Hepatic stellate cell (primary cell): Measurements from ENCODE around the gene FHIT.

Source experiments
- DNase-seq: peaks from one replicate; pipeline ENCODE4 v3.0.0; 2011; ENCODE audit warnings: low spot score

FHIT gene

DNA sequence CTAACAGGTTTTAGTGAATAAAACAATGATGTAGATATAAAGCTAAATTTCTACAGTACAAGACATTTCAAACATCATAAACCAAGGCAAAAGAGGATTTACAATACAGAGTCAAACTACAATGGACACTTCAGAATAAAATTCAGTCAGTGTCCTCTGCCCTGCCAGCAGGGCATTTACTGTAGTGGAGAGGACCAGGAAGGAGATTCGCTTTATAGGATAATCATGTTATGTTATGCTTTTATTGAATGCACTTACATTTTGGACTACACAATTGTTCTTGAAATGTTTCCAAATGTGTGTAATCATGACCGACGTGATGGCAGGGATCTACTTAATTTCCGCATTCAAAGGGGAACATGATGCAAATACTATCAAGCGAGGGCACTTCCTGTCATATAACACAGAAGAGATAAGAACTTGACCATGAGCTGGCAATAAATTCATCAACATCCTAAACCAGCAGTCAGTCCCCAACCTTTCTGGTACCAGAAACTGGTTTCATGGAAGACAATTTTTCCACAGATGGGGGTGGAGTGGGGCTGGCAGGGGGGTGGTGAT lies 925.6 kb downstream of the FHIT start:
- DNase-seq: no peak

DNA sequence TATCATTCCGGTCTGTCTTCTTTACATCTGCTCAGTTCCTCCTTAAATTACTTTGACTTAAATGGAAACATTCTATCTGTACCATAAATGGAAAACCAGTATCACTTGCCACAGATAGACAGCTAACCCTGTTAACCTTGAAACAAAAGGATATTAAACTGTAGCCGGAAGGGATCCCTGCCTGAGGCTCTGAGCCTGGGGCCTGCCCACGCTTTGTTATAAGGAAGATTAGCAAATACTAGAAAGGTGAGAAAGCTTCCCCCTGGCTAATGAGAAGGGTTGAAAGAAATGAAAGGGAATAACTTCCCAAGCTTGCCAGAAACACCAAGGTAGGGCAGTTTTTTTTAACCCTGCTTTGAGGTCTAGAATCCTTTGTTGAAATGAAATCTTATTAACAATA lies 927.6 kb downstream of the FHIT start:
- DNase-seq: no peak

DNA sequence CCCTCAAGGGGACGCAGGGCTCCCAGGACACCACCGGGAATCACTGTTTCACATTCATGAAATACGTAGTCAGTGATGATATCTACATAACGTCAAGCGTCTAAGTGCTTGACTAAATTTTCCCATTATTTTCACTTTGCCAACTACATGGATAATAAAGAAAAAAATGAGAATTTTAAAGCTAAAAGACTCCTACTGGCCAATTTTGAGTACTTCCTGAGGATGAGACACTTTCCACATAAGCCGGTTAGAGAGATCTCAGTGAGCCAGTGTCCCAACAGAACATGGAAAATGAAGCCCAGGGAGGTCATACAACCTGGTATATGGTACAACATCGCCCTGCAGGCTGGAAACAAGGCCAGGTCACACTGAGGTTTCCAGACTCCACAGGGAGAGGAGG lies 928.1 kb downstream of the FHIT start:
- DNase-seq: no peak

- no peak for DNase-seq
Measured at GRCh38 chr3:60322298-60322856, 928.9 kb downstream of the FHIT start.

- DNase-seq: no peak
Measured at GRCh38 chr3:60319179-60319858, 931.9 kb downstream of the FHIT start.

- DNase-seq: no peak
Measured at GRCh38 chr3:60316121-60316797, 935.0 kb downstream of the FHIT start.

- DNase-seq: no peak
Measured at GRCh38 chr3:60313951-60314461, 937.2 kb downstream of the FHIT start.

GRCh38 chr3:60313231-60313798 lies 937.9 kb downstream of the FHIT start:
- DNase-seq: no peak

DNA sequence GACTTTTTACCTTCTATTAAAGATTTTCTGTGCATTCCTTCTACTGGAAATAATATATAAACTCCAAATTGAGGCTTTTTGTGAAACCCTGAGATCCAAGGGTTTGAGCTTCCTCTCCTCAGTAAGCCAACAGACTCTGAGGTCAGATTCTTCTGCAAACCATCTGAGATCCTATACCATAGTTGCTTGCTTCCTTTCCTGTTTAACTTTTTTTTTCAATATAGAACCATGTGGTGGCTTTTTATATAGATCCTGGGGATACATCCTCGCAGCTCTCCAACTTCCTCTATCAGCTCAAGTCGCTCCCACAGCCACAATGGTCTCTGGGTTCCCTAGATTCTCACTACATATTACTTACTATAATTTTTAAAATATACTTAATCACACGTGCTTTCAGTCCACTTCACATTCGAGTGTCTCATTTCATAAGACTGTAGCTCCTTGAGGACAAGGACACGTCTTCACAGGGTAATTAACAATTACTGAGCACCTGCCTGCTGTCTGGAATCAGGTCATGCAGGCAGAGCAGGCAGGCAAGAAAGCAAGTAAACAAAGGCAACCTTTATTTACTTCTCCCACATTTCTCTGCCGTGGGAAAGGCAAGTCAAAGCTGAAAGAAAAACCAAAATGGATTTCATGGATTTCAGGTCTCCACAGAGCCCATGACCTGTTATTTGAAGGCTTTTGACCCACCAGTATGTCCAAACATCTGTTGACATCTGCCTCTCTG lies 941.5 kb downstream of the FHIT start:
- DNase-seq: no peak

GRCh38 chr3:60308808-60309207 lies 942.4 kb downstream of the FHIT start:
- no peak for DNase-seq

DNA sequence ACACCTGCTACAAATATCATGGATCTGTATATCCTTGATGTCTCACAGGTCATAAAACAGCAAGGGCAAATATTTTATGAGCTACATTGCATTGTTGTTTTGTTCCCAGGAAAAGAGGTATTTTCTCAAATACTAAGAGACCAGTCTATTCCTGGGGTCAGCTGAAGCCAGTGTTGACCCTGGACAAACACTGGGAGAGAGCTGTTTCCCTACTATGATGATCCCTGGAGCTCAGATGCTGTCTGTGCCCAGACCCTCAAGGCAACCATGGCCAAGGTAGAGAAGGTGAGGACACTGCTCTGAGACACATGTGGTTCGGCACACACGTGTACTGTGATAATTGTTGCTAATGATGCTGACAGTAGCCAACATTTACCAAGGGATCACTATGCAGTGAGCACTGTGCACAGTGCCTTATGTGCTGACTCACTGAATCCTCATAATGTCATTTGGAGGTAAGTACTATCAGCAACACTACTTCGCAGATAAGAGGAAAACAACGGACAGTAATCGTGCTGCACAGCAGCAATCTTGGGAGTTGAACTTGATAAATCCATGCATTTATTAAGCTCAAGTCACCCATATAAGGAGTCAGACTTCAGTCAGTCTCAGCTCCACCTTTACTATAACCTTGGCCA lies 943.6 kb downstream of the FHIT start:
- no peak for DNase-seq

- no peak for DNase-seq
Measured at GRCh38 chr3:60304112-60304511, 947.1 kb downstream of the FHIT start.

DNA sequence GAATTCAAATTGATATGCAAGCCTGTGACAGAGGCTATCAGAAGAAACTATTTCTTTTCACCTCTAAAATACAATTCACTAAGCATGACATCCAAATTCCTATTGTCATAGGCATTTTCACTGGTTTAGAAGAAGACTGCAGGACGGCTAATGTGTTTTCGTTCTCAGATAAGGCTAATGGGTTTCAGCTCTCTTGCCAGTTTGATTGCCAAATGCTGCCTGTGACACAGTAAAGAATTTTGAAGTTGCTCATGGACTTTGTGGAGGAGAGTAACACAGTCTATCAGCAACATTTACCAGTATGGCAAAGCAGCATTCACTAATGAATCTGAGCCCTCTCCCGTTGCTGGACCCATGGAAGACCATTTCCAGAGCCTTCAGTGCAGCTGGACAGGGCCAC lies 948.1 kb downstream of the FHIT start:
- DNase-seq: no peak

DNA sequence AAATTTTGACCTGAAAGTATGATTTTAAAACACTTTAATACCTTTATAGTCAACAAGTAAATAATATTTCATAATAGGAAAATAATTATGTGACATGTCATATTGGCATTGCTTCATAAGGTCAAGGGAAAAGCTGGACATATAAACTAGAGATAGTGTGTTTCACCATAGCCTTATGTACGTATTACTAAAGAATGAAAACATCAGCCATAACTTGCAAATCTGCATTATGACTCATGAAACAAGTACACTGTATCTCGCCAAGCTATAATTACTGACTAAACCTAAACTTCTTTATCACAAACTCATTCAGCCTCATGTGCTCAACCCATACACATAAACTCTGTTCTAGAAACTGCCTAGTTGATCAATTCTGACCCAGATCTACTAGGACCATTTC lies 950.1 kb downstream of the FHIT start:
- no peak for DNase-seq

GRCh38 chr3:60298141-60298540 lies 953.1 kb downstream of the FHIT start:
- DNase-seq: no peak

- no peak for DNase-seq
Measured at GRCh38 chr3:60294181-60294580, 957.1 kb downstream of the FHIT start.

GRCh38 chr3:60291115-60291514 lies 960.1 kb downstream of the FHIT start:
- no peak for DNase-seq

GRCh38 chr3:60290122-60290492 lies 961.1 kb downstream of the FHIT start:
- DNase-seq: no peak

GRCh38 chr3:60289341-60290121 lies 961.7 kb downstream of the FHIT start:
- no peak for DNase-seq

DNA sequence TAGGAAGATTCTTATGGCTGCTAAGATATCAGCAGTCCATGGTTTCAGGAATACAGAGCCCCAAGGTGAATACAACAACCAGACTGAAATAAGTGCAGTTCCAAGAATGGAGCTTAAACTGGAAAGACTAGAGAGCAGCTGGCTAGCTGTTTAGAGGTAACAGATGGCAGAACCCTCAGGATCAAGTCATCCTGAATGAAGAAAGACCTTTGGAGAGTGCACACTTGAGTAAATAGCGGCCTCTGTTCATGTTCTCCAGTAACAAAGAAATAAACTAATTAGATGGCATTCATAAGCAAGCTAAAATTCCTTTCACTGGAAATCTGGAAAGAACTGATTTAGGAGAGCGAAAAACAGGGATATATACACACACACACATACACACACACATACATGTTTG lies 968.4 kb downstream of the FHIT start:
- DNase-seq: no peak

DNA sequence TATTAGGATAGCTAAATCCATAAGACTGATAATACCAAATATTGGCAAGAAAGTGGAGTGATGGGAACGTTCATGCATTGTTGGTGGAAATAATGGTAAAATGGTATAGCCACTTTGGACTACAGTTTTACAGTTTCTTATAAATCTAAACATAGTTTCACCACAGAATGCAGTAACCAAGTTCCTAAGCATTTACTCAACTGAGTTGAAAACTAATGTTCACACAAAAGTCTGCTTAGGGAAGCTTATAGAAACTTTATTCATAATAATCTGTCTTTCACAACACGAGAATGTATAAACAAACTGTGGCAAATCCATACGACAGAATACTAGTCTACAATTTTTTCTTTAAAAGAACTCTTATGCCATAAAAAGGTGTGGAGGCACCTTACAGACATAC lies 969.3 kb downstream of the FHIT start:
- DNase-seq: no peak
